NCI-H1694 treated with DMSO at 0.1 percent for 48 hours (cell line): ENCODE results near the gene FGF14.

Experiments
- DNase-seq: peaks from one replicate; lab custom pipeline; 2025; lab: John Stamatoyannopoulos, UW

Gene FGF14

GRCh38 chr13:102250448-102250847 lies 151.4 kb downstream of the FGF14 start:
- no peak for DNase-seq

DNA sequence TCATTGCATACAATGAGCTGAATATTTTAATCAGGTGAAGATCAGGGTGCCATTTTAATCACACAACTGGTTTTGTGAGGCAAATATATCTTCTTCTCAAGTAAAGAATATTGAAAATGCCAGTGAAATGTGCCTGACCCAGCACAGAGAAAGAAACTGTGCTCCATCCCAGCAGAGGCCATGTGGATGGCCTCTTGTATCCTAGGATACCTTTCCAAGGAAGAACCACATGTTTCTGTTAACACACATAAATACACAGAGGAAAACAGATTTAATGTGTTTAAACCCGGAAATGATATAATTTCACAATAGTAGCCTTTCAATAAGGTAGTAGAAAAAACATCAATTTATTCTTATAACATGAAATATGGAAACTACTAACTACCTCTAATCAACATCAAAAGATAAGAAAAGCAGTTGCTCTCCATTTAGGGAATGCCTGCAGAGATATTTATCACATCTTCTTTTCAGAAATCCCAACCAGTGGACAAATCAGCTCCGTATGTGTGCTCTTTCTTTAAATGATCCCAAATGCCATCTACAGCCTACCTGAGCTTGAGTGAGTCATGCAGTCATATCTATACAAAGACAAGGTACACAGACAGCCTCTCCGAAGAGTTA lies 157.1 kb downstream of the FGF14 start:
- no peak for DNase-seq

- no peak for DNase-seq
Observed at GRCh38 chr13:102240110-102240509, 161.7 kb downstream of the FGF14 start.

DNA sequence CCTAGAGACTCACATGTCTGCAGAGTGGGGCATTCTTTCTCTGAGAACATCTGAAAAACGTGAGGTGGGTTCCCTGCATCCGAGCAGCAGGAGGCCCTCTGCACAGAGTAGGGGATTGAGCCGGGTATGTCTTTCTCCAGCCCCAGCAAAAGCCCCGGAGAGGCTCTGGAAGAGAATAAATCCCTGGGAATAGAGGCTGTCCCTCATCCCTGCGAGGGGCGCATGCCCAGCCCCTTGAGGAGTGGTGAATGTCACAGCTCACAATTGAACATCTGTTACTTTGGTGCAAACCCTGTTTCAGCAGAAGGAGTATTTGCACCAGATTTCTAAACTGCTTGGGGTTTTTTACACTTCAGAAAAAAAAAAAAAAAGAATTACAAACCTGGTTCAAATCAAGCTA lies 164.6 kb downstream of the FGF14 start:
- peak; percentile 29 for DNase-seq

- no peak for DNase-seq
Observed at GRCh38 chr13:102236830-102237229, 165.0 kb downstream of the FGF14 start.

- DNase-seq = no peak
Observed at GRCh38 chr13:102236341-102236740, 165.5 kb downstream of the FGF14 start.

- no peak for DNase-seq
Observed at GRCh38 chr13:102235689-102236088, 166.2 kb downstream of the FGF14 start.

- no peak for DNase-seq
Observed at GRCh38 chr13:102234618-102235017, 167.2 kb downstream of the FGF14 start.

- no peak for DNase-seq
Observed at GRCh38 chr13:102233566-102234208, 168.2 kb downstream of the FGF14 start.

DNA sequence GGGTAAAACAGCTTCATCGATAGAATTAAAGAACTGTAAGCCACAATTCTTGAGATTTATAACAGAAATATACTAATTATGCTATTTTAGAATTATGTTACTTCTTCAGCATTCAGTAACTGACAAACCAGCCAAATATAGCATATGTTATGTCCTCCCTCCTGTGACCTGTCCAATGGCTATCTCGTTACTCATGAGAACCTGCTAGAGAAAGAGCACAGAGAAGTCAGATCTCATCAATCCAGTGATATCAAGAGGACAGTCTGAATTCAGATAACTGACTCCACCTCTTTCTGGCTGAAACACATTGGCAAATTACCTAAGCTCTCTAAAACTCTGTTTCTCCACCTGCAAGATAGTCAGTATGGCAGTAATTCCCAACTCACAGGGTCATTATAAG lies 170.4 kb downstream of the FGF14 start:
- no peak for DNase-seq

DNA sequence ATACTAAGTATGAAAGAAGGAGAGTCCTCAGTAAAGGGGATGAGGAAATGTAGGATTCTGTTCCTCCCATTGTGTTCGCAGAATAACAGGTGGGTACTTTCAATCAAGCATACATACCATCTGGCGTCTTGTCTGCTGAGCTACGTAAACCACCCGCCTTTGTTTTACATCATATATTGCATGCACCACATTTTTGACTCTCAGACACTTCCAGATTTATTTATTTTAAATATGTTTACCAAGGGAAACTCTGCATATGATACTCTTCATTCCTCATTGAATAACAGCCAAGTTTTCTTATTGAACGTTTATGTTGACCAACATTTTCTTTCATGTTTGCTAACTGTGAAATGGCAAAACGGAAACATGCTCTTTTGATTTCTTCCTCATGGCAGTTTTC lies 174.1 kb downstream of the FGF14 start:
- DNase-seq = peak; percentile 76

GRCh38 chr13:102226591-102226990 lies 175.3 kb downstream of the FGF14 start:
- DNase-seq = no peak

DNA sequence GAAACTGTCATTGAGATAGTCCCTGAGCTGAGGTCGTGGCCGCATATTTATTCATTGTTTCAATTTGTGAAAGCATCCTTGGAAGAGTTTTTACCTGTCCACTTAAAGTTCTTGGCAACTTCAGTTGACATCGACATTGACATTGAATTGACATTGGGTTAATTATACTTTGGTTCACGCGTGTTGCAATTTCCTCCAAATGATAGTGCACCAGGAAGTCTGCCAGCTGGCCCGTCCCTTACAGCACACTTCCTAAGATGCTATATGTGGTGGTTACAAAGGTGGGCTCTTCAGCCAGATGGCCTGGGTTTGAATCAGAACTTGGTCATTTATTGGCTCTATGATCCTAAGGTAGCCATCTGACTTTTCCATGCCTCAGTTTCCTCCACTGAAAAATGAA lies 176.0 kb downstream of the FGF14 start:
- DNase-seq = no peak

- DNase-seq = no peak
Observed at GRCh38 chr13:102220681-102221228, 181.1 kb downstream of the FGF14 start.

DNA sequence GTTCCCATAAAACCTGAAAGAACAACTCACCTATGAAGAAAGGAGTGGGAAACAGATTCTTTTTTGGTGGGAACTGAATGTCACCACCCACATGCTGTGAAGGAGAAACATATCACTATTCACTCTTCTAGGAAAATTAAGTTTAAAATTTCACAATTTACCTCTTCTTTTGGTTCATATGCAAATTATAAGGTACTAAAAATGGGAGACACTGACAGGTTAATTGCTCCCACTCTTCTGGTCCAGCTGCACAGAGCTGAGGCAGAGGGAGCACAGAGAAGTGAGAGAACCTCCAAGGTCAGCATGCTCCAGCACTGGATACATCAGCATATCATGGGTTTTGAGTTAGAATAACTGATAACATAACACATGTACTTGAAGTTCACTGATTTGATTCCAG lies 186.9 kb downstream of the FGF14 start:
- DNase-seq = no peak

GRCh38 chr13:102212729-102213128 lies 189.1 kb downstream of the FGF14 start:
- DNase-seq = no peak

- DNase-seq = no peak
Observed at GRCh38 chr13:102208347-102208746, 193.5 kb downstream of the FGF14 start.

DNA sequence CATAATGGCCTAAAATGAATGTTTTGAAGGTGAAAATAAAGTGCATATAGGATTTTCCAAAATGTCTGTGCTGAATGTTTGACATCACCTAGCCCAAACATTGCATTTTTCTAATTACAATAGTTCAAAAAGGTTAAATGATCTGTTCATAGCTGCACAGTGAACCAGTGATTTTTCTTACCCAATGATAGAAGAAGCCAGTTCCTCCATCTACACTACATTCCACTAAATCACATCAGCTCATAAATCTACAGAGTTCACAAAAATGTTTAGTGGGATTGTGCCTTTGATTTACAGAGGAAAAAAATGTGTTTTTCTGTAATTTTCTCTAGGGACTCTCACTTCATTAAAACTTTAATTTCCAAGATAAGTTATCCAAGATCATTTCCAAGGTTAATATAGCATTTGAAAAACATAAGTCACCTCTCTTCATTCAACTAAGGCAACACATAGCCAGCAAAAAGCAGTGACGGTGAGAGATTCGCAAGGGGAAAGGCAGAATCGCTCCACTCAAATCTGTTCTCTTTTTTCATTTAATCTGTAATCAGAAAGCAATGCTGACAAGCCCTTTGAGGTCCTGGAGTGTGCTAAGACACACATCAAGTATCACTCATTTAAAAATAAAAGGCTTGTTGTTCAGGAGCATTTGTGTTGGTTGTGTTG lies 194.0 kb downstream of the FGF14 start:
- no peak for DNase-seq

DNA sequence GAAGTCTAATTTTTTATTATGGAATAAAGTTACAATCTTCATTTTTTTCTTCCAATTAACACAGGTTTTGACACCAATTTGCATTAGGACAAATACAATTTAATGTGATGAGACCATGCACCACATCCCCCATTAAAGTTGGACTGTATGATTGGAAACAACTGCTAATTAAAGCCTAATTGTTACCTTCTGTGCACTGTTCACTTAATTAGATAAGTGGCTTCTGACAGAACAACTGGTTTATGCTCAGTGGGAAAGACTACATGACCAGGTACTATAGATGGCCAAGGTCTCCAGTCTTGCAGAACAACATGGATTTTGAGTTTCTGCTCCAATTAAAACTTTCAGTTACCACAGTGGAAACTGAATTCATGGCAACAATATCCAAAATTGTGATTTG lies 198.1 kb downstream of the FGF14 start:
- no peak for DNase-seq

GRCh38 chr13:102198418-102199311 lies 203.2 kb downstream of the FGF14 start:
- DNase-seq = no peak

- DNase-seq = peak; percentile 7
Observed at GRCh38 chr13:102197193-102197592, 204.7 kb downstream of the FGF14 start.
